ENCODE results near the gene NFIA. TPM values are rescaled to one million over a fixed set of nuclear protein-coding genes. Genes with fewer than 3 reads are reported as not detected.

NFIA gene
- total and polyA plus RNA-seq, 2 of the 13 experiments (the other 11 are each of a cell fraction or from before 2014, with no cell fraction given) = 14.7 to 28.5 TPM

- TF ChIP-seq CTCF (CRISPR knock-in tag; IDR thresholded peaks at IDR 0.05) = peak; percentile 67
- TF ChIP-seq POLR2A (IDR thresholded peaks at IDR 0.05; ENCODE audit: insufficient read depth in 1 of 2, low read depth in 2 of 2, low read length in 2 of 2) = no peak
- TF ChIP-seq, protein P1, sequence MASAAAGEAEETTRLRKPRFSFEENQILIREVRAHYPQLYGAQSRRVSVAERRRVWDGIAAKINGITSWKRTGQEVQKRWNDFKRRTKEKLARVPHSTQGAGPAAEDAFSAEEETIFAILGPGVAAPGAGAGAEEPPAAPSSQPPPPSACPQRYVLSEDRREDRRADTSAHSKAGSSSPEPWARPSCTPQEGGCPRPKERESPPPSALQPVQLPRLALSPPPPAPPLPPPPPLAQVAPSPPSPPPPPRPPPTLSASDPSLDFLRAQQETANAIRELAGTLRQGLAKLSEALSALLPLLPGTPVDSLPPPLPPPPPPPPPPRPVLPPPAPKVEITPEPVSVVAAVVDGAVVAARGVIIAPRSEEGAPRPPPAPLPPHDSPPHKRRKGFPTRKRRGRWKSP (CRISPR knock-in tag; IDR thresholded peaks at IDR 0.05) = no peak
- no peak for TF ChIP-seq ZNF260 (CRISPR knock-in tag; IDR thresholded peaks at IDR 0.05; ENCODE audit: borderline replicate concordance, low read depth)
- TF ChIP-seq ZNF580 (CRISPR knock-in tag; IDR thresholded peaks at IDR 0.05; ENCODE audit: borderline replicate concordance, low read depth) = no peak
- TF ChIP-seq TRIM22 (IDR thresholded peaks at IDR 0.05) = no peak
- TF ChIP-seq, protein P2, sequence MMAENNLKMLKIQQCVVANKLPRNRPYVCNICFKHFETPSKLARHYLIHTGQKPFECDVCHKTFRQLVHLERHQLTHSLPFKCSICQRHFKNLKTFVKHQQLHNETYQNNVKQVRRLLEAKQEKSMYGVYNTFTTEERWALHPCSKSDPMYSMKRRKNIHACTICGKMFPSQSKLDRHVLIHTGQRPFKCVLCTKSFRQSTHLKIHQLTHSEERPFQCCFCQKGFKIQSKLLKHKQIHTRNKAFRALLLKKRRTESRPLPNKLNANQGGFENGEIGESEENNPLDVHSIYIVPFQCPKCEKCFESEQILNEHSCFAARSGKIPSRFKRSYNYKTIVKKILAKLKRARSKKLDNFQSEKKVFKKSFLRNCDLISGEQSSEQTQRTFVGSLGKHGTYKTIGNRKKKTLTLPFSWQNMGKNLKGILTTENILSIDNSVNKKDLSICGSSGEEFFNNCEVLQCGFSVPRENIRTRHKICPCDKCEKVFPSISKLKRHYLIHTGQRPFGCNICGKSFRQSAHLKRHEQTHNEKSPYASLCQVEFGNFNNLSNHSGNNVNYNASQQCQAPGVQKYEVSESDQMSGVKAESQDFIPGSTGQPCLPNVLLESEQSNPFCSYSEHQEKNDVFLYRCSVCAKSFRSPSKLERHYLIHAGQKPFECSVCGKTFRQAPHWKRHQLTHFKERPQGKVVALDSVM (CRISPR knock-in tag; IDR thresholded peaks at IDR 0.05) = no peak
- no peak for TF ChIP-seq RBFOX2 (IDR thresholded peaks at IDR 0.05; ENCODE audit: low read depth, low read length)
- peak; percentile 91 for TF ChIP-seq KMT2A (CRISPR knock-in tag; IDR thresholded peaks at IDR 0.05)
- TF ChIP-seq ZNF772 (CRISPR knock-in tag; IDR thresholded peaks at IDR 0.05) = no peak
- TF ChIP-seq FOXA1 (IDR thresholded peaks at IDR 0.05) = no peak
- no peak for TF ChIP-seq FOXA1 (CRISPR knock-in tag; IDR thresholded peaks at IDR 0.05)
- no peak for TF ChIP-seq ZFP62 (CRISPR knock-in tag; IDR thresholded peaks at IDR 0.05)
- no peak for TF ChIP-seq GZF1 (CRISPR knock-in tag; IDR thresholded peaks at IDR 0.05)
- TF ChIP-seq, protein P3, sequence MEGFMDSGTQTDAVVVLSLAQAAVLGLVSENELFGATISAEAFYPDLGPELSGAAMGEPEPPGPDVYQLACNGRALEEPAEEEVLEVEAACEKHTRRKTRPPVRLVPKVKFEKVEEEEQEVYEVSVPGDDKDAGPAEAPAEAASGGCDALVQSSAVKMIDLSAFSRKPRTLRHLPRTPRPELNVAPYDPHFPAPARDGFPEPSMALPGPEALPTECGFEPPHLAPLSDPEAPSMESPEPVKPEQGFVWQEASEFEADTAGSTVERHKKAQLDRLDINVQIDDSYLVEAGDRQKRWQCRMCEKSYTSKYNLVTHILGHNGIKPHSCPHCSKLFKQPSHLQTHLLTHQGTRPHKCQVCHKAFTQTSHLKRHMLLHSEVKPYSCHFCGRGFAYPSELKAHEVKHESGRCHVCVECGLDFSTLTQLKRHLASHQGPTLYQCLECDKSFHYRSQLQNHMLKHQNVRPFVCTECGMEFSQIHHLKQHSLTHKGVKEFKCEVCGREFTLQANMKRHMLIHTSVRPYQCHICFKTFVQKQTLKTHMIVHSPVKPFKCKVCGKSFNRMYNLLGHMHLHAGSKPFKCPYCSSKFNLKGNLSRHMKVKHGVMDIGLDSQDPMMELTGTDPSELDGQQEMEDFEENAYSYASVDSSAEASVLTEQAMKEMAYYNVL (CRISPR knock-in tag; IDR thresholded peaks at IDR 0.05; ENCODE audit: borderline replicate concordance) = no peak
- TF ChIP-seq ZC3H4 (CRISPR knock-in tag; IDR thresholded peaks at IDR 0.05; ENCODE audit: borderline replicate concordance) = no peak
- peak; percentile 64; the same call in 1 of the 2 replicates for TF ChIP-seq KDM2A (CRISPR knock-in tag; IDR thresholded peaks at IDR 0.05; ENCODE audit: borderline replicate concordance, low read depth)
- no peak for TF ChIP-seq ZNF720 (CRISPR knock-in tag; IDR thresholded peaks at IDR 0.05)
- TF ChIP-seq HHEX (CRISPR knock-in tag; IDR thresholded peaks at IDR 0.05) = no peak
- TF ChIP-seq ZBTB2 (CRISPR knock-in tag; IDR thresholded peaks at IDR 0.05; ENCODE audit: low read depth) = no peak
- no peak for TF ChIP-seq ZNF12 (CRISPR knock-in tag; IDR thresholded peaks at IDR 0.05)
Observed at GRCh38 chr1:61079898-61080336, 2.4 kb upstream of the NFIA start (continued).
